ENCODE measurements around the gene PLBD2. TPM values are rescaled to one million over a fixed set of nuclear protein-coding genes. Genes with fewer than 3 reads are reported as not detected.

PLBD2 gene
- total and polyA plus RNA-seq, 2 donors (not counting 1 experiment from before 2014, with no cell fraction given) = 11.9 to 35.5 TPM

GRCh38 chr12:113322343-113322742 is 36.0 kb upstream of the PLBD2 start:
- no peak for TF ChIP-seq EZH2 (IDR thresholded peaks at IDR 0.05; ENCODE audit: low read length, missing control alignments)
- no peaks in the 10 kb centered on the region for H3K27me3 ChIP-seq (ENCODE audit: control insufficient read depth, insufficient read depth, low read length)
- H3K4me2 ChIP-seq (ENCODE audit: extremely low read depth, insufficient read depth, low read length) = no peak overlapping the region
- peak overlapping the region; percentile 45 for H3K27ac ChIP-seq (ENCODE audit: insufficient read depth, low read length)
- no peaks in the 10 kb centered on the region for H3K79me2 ChIP-seq (ENCODE audit: control insufficient read depth, insufficient read depth, low read length)
- H3K9ac ChIP-seq (ENCODE audit: insufficient read depth, low read length) = no peak overlapping the region
- H3K4me3 ChIP-seq (replicated peaks in 1 of 4; ENCODE audit: control extremely low read depth in 1 of 4, insufficient read depth in 1 of 4, low read depth in 3 of 4, low read length in 4 of 4) = no peak overlapping the region
- peaks cover 3% of the 10 kb centered on the region for H3K36me3 ChIP-seq (ENCODE audit: control insufficient read depth, insufficient read depth, low read length)
- no peak overlapping the region for H2AFZ ChIP-seq (ENCODE audit: low read length)
- no peaks in the 10 kb centered on the region for H4K20me1 ChIP-seq (ENCODE audit: control insufficient read depth, extremely low read depth, insufficient read depth, low read length)
- peak; percentile 50 to 76 for DNase-seq (ENCODE audit: low read depth in 2 of 2)
- H3K9me3 ChIP-seq (ENCODE audit: control insufficient read depth, insufficient read depth, low read depth, low read length) = no peaks in the 10 kb centered on the region
- peaks cover 8% of the 10 kb centered on the region for H3K4me1 ChIP-seq (ENCODE audit: control insufficient read depth, extremely low read depth, insufficient read depth, low read length)

GRCh38 chr12:113325916-113326315 is 32.5 kb upstream of the PLBD2 start:
- Histone ChIP-seq H3K27me3 (ENCODE audit: control insufficient read depth, insufficient read depth, low read length) (no peaks in the 10 kb centered on the region), H4K20me1 (ENCODE audit: control insufficient read depth, extremely low read depth, insufficient read depth, low read length) (no peaks in the 10 kb centered on the region), H2AFZ (ENCODE audit: low read length) (no peak overlapping the region), H3K4me3 (replicated peaks in 1 of 4; ENCODE audit: control extremely low read depth in 1 of 4, insufficient read depth in 1 of 4, low read depth in 3 of 4, low read length in 4 of 4) (no peak overlapping the region), H3K79me2 (ENCODE audit: control insufficient read depth, insufficient read depth, low read length) (no peaks in the 10 kb centered on the region), H3K36me3 (ENCODE audit: control insufficient read depth, insufficient read depth, low read length) (peaks cover 4% of the 10 kb centered on the region), H3K27ac (ENCODE audit: insufficient read depth, low read length) (peak overlapping the region; percentile 66), H3K9ac (ENCODE audit: insufficient read depth, low read length) (no peak overlapping the region), H3K4me2 (ENCODE audit: extremely low read depth, insufficient read depth, low read length) (no peak overlapping the region), H3K9me3 (ENCODE audit: control insufficient read depth, insufficient read depth, low read depth, low read length) (no peaks in the 10 kb centered on the region), H3K4me1 (ENCODE audit: control insufficient read depth, extremely low read depth, insufficient read depth, low read length) (peaks cover 8% of the 10 kb centered on the region)
- TF ChIP-seq, protein P1, sequence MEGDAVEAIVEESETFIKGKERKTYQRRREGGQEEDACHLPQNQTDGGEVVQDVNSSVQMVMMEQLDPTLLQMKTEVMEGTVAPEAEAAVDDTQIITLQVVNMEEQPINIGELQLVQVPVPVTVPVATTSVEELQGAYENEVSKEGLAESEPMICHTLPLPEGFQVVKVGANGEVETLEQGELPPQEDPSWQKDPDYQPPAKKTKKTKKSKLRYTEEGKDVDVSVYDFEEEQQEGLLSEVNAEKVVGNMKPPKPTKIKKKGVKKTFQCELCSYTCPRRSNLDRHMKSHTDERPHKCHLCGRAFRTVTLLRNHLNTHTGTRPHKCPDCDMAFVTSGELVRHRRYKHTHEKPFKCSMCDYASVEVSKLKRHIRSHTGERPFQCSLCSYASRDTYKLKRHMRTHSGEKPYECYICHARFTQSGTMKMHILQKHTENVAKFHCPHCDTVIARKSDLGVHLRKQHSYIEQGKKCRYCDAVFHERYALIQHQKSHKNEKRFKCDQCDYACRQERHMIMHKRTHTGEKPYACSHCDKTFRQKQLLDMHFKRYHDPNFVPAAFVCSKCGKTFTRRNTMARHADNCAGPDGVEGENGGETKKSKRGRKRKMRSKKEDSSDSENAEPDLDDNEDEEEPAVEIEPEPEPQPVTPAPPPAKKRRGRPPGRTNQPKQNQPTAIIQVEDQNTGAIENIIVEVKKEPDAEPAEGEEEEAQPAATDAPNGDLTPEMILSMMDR (conservative IDR thresholded peaks at IDR 0.05 in 1 of 2, IDR thresholded peaks at IDR 0.05 in 1 of 2; ENCODE audit: low read depth in 1 of 2, low read length in 2 of 2) = no peak
- TF ChIP-seq EZH2 (IDR thresholded peaks at IDR 0.05; ENCODE audit: low read length, missing control alignments) = no peak
- DNase-seq (ENCODE audit: low read depth in 2 of 2) = peak; percentile 68 to 98

DNA sequence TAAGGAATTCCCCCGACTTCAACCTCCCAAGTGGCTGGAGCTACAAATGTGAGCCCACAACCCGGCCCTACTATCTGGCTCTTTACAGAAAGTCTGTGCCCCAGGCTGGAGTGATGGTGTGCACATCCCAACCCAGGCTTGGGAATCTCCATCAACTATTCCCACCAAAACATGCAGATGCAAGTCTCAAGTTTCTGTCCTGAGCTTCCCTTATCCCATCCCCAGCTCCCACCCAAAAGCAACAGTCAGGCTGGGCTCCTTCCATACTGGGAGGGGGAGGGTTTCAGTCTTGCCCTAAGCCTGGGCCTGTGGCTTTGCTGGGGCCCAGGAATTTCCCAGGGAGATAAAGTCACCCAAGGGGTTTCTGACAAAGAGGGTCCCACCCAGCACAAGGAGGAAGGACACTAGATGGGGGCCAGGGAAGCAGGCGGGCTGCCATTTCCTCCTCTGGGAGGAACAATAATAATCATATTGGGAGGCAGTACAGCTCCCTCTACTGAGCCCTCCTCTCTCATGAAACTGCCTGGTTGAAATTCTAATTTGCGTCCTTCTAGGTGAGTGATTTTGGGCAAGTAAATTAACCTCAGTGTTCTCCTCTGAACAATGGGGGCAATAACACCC is 31.5 kb upstream of the PLBD2 start:
- peaks cover 4% of the 10 kb centered on the region for H3K36me3 ChIP-seq (ENCODE audit: control insufficient read depth, insufficient read depth, low read length)
- H3K27ac ChIP-seq (ENCODE audit: insufficient read depth, low read length) = peak overlapping the region; percentile 61
- no peak for DNase-seq (ENCODE audit: low read depth in 2 of 2)
- no peaks in the 10 kb centered on the region for H4K20me1 ChIP-seq (ENCODE audit: control insufficient read depth, extremely low read depth, insufficient read depth, low read length)
- no peak overlapping the region for H3K4me3 ChIP-seq (replicated peaks in 1 of 4; ENCODE audit: control extremely low read depth in 1 of 4, insufficient read depth in 1 of 4, low read depth in 3 of 4, low read length in 4 of 4)
- peaks cover 8% of the 10 kb centered on the region for H3K4me1 ChIP-seq (ENCODE audit: control insufficient read depth, extremely low read depth, insufficient read depth, low read length)
- H3K79me2 ChIP-seq (ENCODE audit: control insufficient read depth, insufficient read depth, low read length) = no peaks in the 10 kb centered on the region
- no peak for TF ChIP-seq EZH2 (IDR thresholded peaks at IDR 0.05; ENCODE audit: low read length, missing control alignments)
- TF ChIP-seq, protein P1 (conservative IDR thresholded peaks at IDR 0.05 in 1 of 2, IDR thresholded peaks at IDR 0.05 in 1 of 2; ENCODE audit: low read depth in 1 of 2, low read length in 2 of 2) = peak; percentile 14 to 15
- H3K9ac ChIP-seq (ENCODE audit: insufficient read depth, low read length) = no peak overlapping the region
- no peaks in the 10 kb centered on the region for H3K27me3 ChIP-seq (ENCODE audit: control insufficient read depth, insufficient read depth, low read length)
- H2AFZ ChIP-seq (ENCODE audit: low read length) = no peak overlapping the region
- H3K4me2 ChIP-seq (ENCODE audit: extremely low read depth, insufficient read depth, low read length) = peak overlapping the region; percentile 25
- no peaks in the 10 kb centered on the region for H3K9me3 ChIP-seq (ENCODE audit: control insufficient read depth, insufficient read depth, low read depth, low read length)
